Fibroblast of gingiva (primary cell): ENCODE measurements around the gene EYS.
"Not testable (repeated sequence)": the region's sequence is repeated elsewhere in the genome, so short reads cannot be mapped to it uniquely, and the experiment has no call there.

Experiments used
- DNase-seq: peaks from one replicate; pipeline ENCODE4 v3.0.0-alpha.2; 2011; ENCODE audit warnings: low read depth

Gene EYS

GRCh38 chr6:65088575-65088974, 618.5 kb downstream of the EYS start:
- DNase-seq, result no peak

- DNase-seq, result no peak
These were observed 625.3 kb downstream of the EYS start for GRCh38 chr6:65081756-65082155.

GRCh38 chr6:65075705-65076230, 631.3 kb downstream of the EYS start:
- DNase-seq, result no peak

- DNase-seq, result no peak
These were observed 634.5 kb downstream of the EYS start for GRCh38 chr6:65072500-65072899.

GRCh38 chr6:65071480-65071879, 635.5 kb downstream of the EYS start:
- no peak for DNase-seq

- no peak for DNase-seq
These were observed 642.2 kb downstream of the EYS start for GRCh38 chr6:65064844-65065243.

GRCh38 chr6:65059568-65059967, 647.5 kb downstream of the EYS start:
- no peak for DNase-seq

- DNase-seq, result no peak
These were observed 651.5 kb downstream of the EYS start for GRCh38 chr6:65055545-65055944.

GRCh38 chr6:65052626-65053025, 654.4 kb downstream of the EYS start:
- DNase-seq, result no peak

GRCh38 chr6:65045801-65046200, 661.2 kb downstream of the EYS start:
- DNase-seq, result no peak

GRCh38 chr6:65014006-65014405, 693.0 kb downstream of the EYS start:
- no peak for DNase-seq

GRCh38 chr6:65006788-65007187, 700.2 kb downstream of the EYS start:
- no peak for DNase-seq

- DNase-seq, result no peak
These were observed 702.7 kb downstream of the EYS start for GRCh38 chr6:65004283-65004682.

GRCh38 chr6:65002882-65003281, 704.1 kb downstream of the EYS start:
- DNase-seq, result not testable (repeated sequence)

- no peak for DNase-seq
These were observed 706.2 kb downstream of the EYS start for GRCh38 chr6:65000815-65001214.

GRCh38 chr6:64998204-64998603, 708.8 kb downstream of the EYS start:
- DNase-seq, result no peak

- no peak for DNase-seq
These were observed 710.7 kb downstream of the EYS start for GRCh38 chr6:64996301-64996700.

GRCh38 chr6:64990652-64991304, 716.2 kb downstream of the EYS start:
- no peak for DNase-seq

GRCh38 chr6:64988148-64988547, 718.9 kb downstream of the EYS start:
- DNase-seq, result no peak

GRCh38 chr6:64987066-64987465, 720.0 kb downstream of the EYS start:
- no peak for DNase-seq

GRCh38 chr6:64985726-64986125, 721.3 kb downstream of the EYS start:
- DNase-seq, result no peak

GRCh38 chr6:64984948-64985347, 722.1 kb downstream of the EYS start:
- no peak for DNase-seq

- DNase-seq, result no peak
These were observed 723.9 kb downstream of the EYS start for GRCh38 chr6:64983089-64983488.

- no peak for DNase-seq
These were observed 733.9 kb downstream of the EYS start for GRCh38 chr6:64973142-64973541.
